ENCODE data around the gene TOMT. TPM values are rescaled to one million over a fixed set of nuclear protein-coding genes. Genes with fewer than 3 reads are reported as not detected.

TOMT gene
- total RNA-seq, 2 experiments from 2014 or later, result 0.23 TPM; not detected in 1

- Mint-ChIP-seq H3K27ac (peak overlapping the region; percentile 97), H3K9me3 (ENCODE audit: low read depth) (no peaks in the 10 kb centered on the region), H3K27me3 (no peaks in the 10 kb centered on the region), H3K4me1 (peaks cover 45% of the 10 kb centered on the region), H3K36me3 (peaks cover 18% of the 10 kb centered on the region), H3K4me3 (peak overlapping the region; percentile 84)
- DNase-seq (no peak), ATAC-seq (no peak)
- CTCF ChIA-PET, result interaction anchor here (1.0 kb wide), 2 partner anchors 40 to 65 kb away, joined by 3 to 4 read pairs; no protein-coding TSS in a partner anchor
Observed at GRCh38 chr11:72079819-72080325, 25.9 kb upstream of the TOMT start.

- ATAC-seq (peak; percentile 94), DNase-seq (peak; percentile 100)
- H3K4me3 Mint-ChIP-seq, result peak within 1 kb of the TSS; percentile 84
- peak within 1 kb of the TSS; percentile 97 for H3K27ac Mint-ChIP-seq
- peaks cover 18% of the 10 kb centered on the region for H3K36me3 Mint-ChIP-seq
- peaks cover 44% of the 10 kb centered on the region for H3K4me1 Mint-ChIP-seq
- no peaks in the 10 kb centered on the region for H3K27me3 Mint-ChIP-seq
- CTCF ChIA-PET, result interaction anchor here (1.0 to 2.2 kb wide), 4 partner anchors 10 to 64 kb away, joined by 3 to 17 read pairs (median 4); no protein-coding TSS in a partner anchor
- no peaks in the 10 kb centered on the region for H3K9me3 Mint-ChIP-seq (ENCODE audit: low read depth)
Observed at GRCh38 chr11:72080326-72081183, 25.2 kb upstream of the TOMT start, which contains the start of the genes LRRC51 and NUMA1. Gene LRRC51 (plus strand): TSS chr11:72080850. CDS start chr11:72089084, 8,234 bp downstream. Gene NUMA1 (minus strand): TSS chr11:72080542. CDS start chr11:72035943, 44,599 bp downstream.

DNA sequence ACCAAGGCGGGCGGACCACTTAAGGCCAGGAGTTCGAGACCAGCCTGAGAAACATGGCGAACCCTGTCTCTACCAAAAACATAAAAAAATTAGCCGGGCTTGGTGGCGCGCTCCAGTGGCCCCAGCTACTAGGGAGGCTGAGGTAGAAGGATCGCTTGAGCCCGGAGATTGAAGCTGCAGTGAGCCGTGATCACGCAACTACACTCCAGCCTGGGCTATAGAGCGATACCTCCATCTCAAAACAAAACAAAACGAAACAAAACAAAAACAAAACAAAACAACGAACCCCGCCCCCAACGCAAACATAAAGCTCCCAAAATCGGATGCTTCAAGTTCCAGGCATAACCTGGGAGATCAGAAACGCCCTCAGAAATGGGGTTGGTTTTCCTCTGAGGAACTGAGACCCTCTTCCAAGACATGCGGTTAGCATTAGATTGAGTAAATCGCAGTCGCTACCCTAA is 24.5 kb upstream of the TOMT start:
- peak overlapping the region; percentile 84 for H3K4me3 Mint-ChIP-seq
- peaks cover 49% of the 10 kb centered on the region for H3K4me1 Mint-ChIP-seq
- peaks cover 14% of the 10 kb centered on the region for H3K36me3 Mint-ChIP-seq
- ATAC-seq (no peak), DNase-seq (no peak)
- CTCF ChIA-PET, result interaction anchor here (1.0 to 2.2 kb wide), 3 partner anchors 9 to 62 kb away, joined by 4 to 17 read pairs (median 5); no protein-coding TSS in a partner anchor
- no peaks in the 10 kb centered on the region for H3K9me3 Mint-ChIP-seq (ENCODE audit: low read depth)
- H3K27ac Mint-ChIP-seq, result peak overlapping the region; percentile 97
- H3K27me3 Mint-ChIP-seq, result no peaks in the 10 kb centered on the region

DNA sequence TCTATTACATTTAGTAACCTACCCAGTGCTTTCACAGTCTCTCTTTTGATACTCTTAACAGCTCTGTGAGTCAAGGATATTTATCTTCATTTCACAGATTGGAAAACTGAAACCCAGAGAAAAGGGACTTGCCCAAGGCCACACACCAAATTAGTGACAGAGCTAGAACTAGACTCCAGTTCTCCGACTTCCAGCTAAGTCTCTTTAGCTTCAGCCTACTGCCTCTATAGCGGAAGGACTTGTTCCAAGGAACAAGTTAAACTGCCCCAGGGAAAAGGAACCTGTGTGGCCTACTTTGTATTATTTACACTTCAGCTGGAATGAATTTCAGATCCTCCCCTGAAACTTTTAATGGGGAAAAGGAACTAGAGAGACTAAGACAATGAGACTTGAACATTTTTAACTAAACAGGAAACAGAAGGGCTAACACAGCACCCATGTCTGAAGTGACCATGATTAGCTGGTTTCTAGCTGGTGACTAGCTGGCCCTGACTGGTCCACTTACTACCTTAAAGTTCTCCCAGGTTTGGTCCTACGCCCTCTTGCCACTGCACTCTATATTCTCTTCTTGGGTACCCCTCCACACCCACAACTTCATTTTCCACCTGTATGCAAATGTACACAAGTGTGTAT is 23.8 kb upstream of the TOMT start:
- no peak for DNase-seq
- H3K4me1 Mint-ChIP-seq, result peaks cover 52% of the 10 kb centered on the region
- H3K4me3 Mint-ChIP-seq, result peak overlapping the region; percentile 84
- ATAC-seq, result no peak
- peaks cover 11% of the 10 kb centered on the region for H3K36me3 Mint-ChIP-seq
- no peaks in the 10 kb centered on the region for H3K27me3 Mint-ChIP-seq
- no peaks in the 10 kb centered on the region for H3K9me3 Mint-ChIP-seq (ENCODE audit: low read depth)
- peak overlapping the region; percentile 97 for H3K27ac Mint-ChIP-seq
- CTCF ChIA-PET, result interaction anchor here (0.8 to 2.2 kb wide), 5 partner anchors 9 to 353 kb away, joined by 3 to 17 read pairs (median 4); partner anchors contain the start of gene CLPB

DNA sequence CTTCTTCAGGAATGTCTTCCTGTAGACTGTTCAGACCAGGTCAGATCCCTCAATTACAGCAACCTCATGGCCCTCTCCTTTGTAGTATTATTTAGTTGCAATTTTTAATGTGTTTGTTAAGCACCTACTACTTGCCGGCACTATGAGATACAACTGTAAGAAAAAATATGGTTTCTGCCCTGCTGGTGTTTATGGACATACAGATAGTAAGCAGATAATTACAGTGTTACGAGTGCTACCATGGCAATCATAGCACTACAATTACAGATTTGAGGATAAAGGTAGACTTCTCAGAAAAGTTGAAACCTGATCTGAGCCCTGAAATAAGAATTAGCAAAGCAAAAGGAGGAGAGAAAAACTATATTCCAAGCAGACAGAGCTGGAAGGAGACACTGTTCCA is 22.3 kb upstream of the TOMT start:
- CTCF ChIA-PET, result interaction anchor here (1.2 to 4.7 kb wide), 2 partner anchors 60 to 100 kb away, joined by 3 to 25 read pairs; no protein-coding TSS in a partner anchor
- H3K36me3 Mint-ChIP-seq, result peaks cover 9% of the 10 kb centered on the region

DNA sequence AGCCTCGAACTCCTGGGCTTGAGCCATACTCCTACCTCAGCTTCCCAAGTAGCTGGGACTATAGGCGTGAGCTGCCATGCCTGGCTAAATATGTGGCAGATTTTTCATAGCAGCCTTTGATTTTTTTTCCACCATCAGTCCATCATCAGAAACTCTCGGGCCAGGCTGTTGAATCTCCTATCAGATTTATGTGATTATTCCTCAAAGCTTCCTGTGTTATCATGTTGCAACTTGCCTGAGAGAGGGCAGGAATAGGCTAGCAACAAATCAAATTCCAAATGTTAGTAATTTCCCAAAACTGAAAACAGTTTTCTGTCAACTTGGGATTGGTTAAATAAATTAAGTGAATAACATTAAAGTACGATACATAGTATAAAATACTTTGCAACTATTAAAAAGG is 21.6 kb upstream of the TOMT start:
- no peak for DNase-seq
- no peak overlapping the region for H3K4me3 Mint-ChIP-seq
- CTCF ChIA-PET, result interaction anchor here (0.9 to 4.7 kb wide), 3 partner anchors 16 to 100 kb away, joined by 3 to 25 read pairs (median 3); no protein-coding TSS in a partner anchor

More for the DNA sequence above, 22.3 kb upstream of the TOMT start:
- H3K27me3 Mint-ChIP-seq, result no peaks in the 10 kb centered on the region
- ATAC-seq, result no peak
- no peaks in the 10 kb centered on the region for H3K9me3 Mint-ChIP-seq (ENCODE audit: low read depth)
- no peak for DNase-seq
- H3K27ac Mint-ChIP-seq, result no peak overlapping the region
- H3K4me1 Mint-ChIP-seq, result peaks cover 41% of the 10 kb centered on the region
- no peak overlapping the region for H3K4me3 Mint-ChIP-seq

DNA sequence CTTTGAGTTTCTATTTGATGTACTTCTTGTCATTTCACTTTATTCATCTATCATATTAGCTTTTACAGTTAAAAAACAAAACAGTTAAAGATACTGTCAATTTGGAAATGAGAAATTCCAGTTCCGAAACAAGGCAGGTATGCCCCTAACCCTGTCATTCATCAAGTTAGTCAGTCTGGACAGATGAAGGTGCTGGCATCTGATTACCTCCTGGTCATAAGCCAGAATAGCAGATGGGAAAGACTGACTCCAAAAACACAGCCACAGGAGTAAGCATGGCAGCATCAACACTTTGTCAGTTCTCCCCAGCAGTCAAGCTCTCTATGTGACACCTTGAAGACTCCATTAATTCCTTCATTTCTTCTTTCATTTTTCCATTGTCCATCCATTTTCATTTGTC is 20.8 kb upstream of the TOMT start:
- CTCF ChIA-PET, result interaction anchor here (0.9 to 4.7 kb wide), 7 partner anchors 15 to 99 kb away, joined by 3 to 25 read pairs (median 4); partner anchors contain the start of gene ANAPC15
- no peaks in the 10 kb centered on the region for H3K9me3 Mint-ChIP-seq (ENCODE audit: low read depth)
- no peak overlapping the region for H3K4me3 Mint-ChIP-seq
- H3K36me3 Mint-ChIP-seq, result peaks cover 3% of the 10 kb centered on the region
- DNase-seq, result no peak
- no peak for ATAC-seq
- peaks cover 30% of the 10 kb centered on the region for H3K4me1 Mint-ChIP-seq
- no peaks in the 10 kb centered on the region for H3K27me3 Mint-ChIP-seq
- H3K27ac Mint-ChIP-seq, result no peak overlapping the region

More for the DNA sequence above, 21.6 kb upstream of the TOMT start:
- no peaks in the 10 kb centered on the region for H3K9me3 Mint-ChIP-seq (ENCODE audit: low read depth)
- no peak for ATAC-seq
- H3K4me1 Mint-ChIP-seq, result peaks cover 34% of the 10 kb centered on the region
- H3K36me3 Mint-ChIP-seq, result peaks cover 6% of the 10 kb centered on the region
- H3K27ac Mint-ChIP-seq, result no peak overlapping the region
- H3K27me3 Mint-ChIP-seq, result no peaks in the 10 kb centered on the region

DNA sequence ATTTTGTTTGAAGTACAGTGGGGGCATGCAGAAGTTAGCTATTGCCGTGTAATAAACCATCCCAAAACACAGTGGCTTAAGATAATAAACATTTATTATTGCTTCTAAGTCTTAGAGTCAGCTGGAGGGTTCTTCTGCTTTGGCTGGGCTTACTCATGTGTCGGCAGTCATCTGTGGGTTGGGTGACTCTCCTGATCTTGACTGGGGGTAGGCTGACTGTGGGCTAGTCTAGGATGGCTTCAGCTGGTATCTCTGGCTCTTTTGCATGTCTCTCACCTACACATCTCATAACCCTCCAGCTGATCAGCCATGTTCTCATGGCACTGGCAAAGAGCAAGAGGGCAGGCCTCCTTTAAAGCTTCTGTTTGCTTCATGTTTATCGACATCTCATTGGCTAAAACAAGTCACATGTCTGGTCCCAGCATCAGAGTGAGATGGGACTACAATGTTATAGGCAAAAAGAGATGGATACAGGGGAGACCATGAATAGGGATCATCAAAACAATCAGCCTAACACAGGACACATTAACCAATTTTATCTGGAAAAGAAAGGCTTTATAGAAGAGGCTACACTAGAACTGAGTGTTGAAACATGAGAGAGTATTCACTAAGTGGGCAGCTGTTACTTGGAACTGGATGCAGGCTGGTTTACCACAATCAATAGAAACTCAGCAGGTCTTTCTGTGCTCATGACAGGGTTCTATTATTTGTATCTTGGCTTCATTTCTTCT is 19.9 kb upstream of the TOMT start:
- H3K36me3 Mint-ChIP-seq, result peaks cover 2% of the 10 kb centered on the region
- CTCF ChIA-PET, result interaction anchor here (0.9 to 4.7 kb wide), 10 partner anchors 11 to 349 kb away, joined by 3 to 25 read pairs (median 4); partner anchors contain the start of genes ANAPC15 and CLPB
- H3K4me1 Mint-ChIP-seq, result peaks cover 28% of the 10 kb centered on the region
- ATAC-seq, result no peak
- H3K27ac Mint-ChIP-seq, result peak overlapping the region; percentile 1
- no peaks in the 10 kb centered on the region for H3K9me3 Mint-ChIP-seq (ENCODE audit: low read depth)
- no peaks in the 10 kb centered on the region for H3K27me3 Mint-ChIP-seq
- no peak overlapping the region for H3K4me3 Mint-ChIP-seq
- no peak for DNase-seq

DNA sequence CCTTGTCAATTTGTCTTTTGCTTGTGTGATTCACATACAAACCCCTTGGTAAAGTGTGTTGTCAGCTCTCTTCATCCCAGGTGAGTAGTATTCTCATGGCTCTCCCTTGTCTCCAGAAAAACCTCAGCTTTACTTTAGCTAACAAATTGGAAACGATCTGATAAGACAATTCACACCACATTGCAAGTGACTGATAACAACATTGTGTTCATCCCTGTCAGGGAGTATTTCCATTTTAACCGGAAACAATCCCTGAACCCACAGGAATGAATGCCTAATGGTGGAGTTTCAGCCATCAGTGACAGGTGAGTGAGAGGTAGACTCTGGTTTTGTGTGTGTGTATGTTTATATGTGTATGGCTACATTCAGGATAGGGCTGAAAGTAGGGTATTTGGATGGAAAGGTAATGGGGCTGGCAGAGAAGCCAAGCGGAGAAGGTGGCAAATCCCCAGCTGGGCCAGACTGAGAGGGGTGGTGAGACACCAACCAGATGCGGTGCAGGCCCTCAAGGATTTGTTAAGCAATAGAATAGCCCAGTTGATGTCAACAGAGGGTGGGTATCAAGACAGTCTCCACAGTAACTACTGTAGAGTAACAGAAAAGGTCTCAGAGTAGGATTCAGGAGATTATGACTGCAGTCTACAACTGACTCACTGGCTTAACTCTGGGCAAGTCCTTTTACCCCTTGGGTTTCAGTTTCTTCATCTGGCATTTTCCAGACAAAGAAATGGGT is 17.5 kb upstream of the TOMT start:
- CTCF ChIA-PET, result interaction anchor here (0.7 to 4.7 kb wide), 3 partner anchors 10 to 111 kb away, joined by 3 to 25 read pairs (median 4); no protein-coding TSS in a partner anchor
- no peaks in the 10 kb centered on the region for H3K27me3 Mint-ChIP-seq
- ATAC-seq (no peak), DNase-seq (no peak)
- H3K4me1 Mint-ChIP-seq, result peaks cover 11% of the 10 kb centered on the region
- H3K9me3 Mint-ChIP-seq (ENCODE audit: low read depth), result no peaks in the 10 kb centered on the region
- H3K27ac Mint-ChIP-seq, result no peak overlapping the region
- H3K36me3 Mint-ChIP-seq, result peaks cover 2% of the 10 kb centered on the region
- no peak overlapping the region for H3K4me3 Mint-ChIP-seq

DNA sequence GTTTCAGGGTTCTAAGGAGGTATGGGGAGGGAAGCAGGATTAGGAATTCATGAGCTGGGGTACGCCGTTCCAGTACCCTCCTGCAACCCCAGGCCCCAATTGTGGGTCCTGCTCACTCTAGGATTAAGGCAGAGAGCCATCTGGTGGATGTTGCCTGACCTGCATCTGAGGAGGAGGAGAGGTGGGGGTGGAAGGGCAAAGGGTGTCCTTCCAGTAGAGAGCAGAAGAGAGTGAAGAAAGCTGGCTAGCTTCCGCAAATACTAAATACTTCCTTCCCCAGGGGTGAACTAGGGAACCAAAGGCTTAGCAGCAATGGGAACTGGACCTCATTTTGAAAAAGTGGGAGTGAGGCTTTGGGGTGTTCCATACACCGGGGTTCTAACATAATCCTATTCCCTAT is 14.4 kb upstream of the TOMT start:
- DNase-seq, result peak; percentile 72
- CTCF ChIA-PET, result interaction anchor here (0.6 to 6.8 kb wide), 21 partner anchors 9 to 1761 kb away, joined by 3 to 91 read pairs (median 4); partner anchors contain the start of genes ANAPC15 and XNDC1N
- peaks cover 12% of the 10 kb centered on the region for H3K36me3 Mint-ChIP-seq
- no peaks in the 10 kb centered on the region for H3K27me3 Mint-ChIP-seq
- H3K27ac Mint-ChIP-seq, result no peak overlapping the region
- no peak overlapping the region for H3K4me3 Mint-ChIP-seq
- H3K9me3 Mint-ChIP-seq (ENCODE audit: low read depth), result no peaks in the 10 kb centered on the region
- peak; percentile 83 for ATAC-seq
- H3K4me1 Mint-ChIP-seq, result peaks cover 3% of the 10 kb centered on the region

DNA sequence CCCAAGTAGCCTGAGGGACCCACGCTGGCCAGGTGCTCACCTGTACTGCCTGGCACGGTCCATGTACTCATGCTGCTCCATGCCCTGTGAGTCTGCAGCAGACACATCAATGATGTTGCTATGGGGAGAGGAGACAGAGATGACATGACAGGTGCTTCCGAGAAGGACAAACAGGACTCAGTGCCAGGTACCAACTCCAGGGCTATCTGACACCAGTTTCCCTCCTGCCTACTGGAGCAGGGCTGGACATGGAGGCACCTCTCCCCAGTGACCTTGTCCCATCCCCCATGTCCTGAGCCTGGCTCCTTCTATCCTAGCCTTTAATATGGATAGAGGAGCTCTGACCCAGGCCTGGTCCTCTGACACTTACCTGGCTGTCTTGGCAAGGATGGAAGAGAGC is 7.0 kb upstream of the TOMT start:
- peaks cover 34% of the 10 kb centered on the region for H3K4me1 Mint-ChIP-seq

More for the DNA sequence above, 7.0 kb upstream of the TOMT start:
- Mint-ChIP-seq H3K36me3 (peaks cover 28% of the 10 kb centered on the region), H3K27ac (no peak overlapping the region), H3K27me3 (no peaks in the 10 kb centered on the region), H3K4me3 (no peak overlapping the region), H3K9me3 (ENCODE audit: low read depth) (no peaks in the 10 kb centered on the region)
- ATAC-seq (no peak), DNase-seq (no peak)
- CTCF ChIA-PET, result interaction anchor here (0.7 to 4.4 kb wide), 4 partner anchors 46 to 121 kb away, joined by 3 to 19 read pairs (median 11); no protein-coding TSS in a partner anchor

All from activated CD8-positive, alpha-beta memory T cell treated with anti-CD3 and anti-CD28 coated beads, Interleukin-2, amount 10 ng/mL, durations not matched to agents 7 days and 5 days (primary cell).